Measurements from ENCODE around the gene SCML1. TPM values are rescaled to one million over a fixed set of nuclear protein-coding genes. Genes with fewer than 3 reads are reported as not detected.
"Not testable (repeated sequence)": the region's sequence is repeated elsewhere in the genome, so short reads cannot be mapped to it uniquely, and the experiment has no call there.

Gene SCML1
- total RNA-seq, 1 experiment from 2014 or later: 2.7 TPM

GRCh38 chrX:17779434-17779833, 42.1 kb downstream of the SCML1 start (continued):
- TF ChIP-seq ZBTB33 (IDR thresholded peaks at IDR 0.05; ENCODE audit: extremely low read depth, insufficient replicate concordance, low read length): no peak

- H3K27me3 ChIP-seq (ENCODE audit: insufficient read depth, low read length); intact Hi-C loops (cut with micrococcal nuclease); POLR2A ChIA-PET; RAD21 ChIA-PET (ENCODE audit: low non-redundant PET in 1 of 2, low total read pairs in 2 of 2, uncharacterized antibody in 2 of 2, unreplicated experiment in 2 of 2); H3K9me2 ChIP-seq (ENCODE audit: insufficient read depth); H3K36me3 ChIP-seq (ENCODE audit: control insufficient read depth in 1 of 2, insufficient read depth in 2 of 2, low read length in 2 of 2); CTCF ChIA-PET; ATAC-seq; H2AFZ ChIP-seq (ENCODE audit: low read depth, low read length, poor library complexity, severe bottlenecking); H3K4me2 ChIP-seq (ENCODE audit: low read length); H3K27ac ChIP-seq (ENCODE audit: low read depth, low read length); H3K9me3 ChIP-seq (ENCODE audit: control insufficient read depth in 1 of 2, insufficient read depth in 1 of 2, low read depth in 1 of 2, low read length in 2 of 2); H3K79me2 ChIP-seq (ENCODE audit: insufficient read depth, low read length); H4K20me1 ChIP-seq (ENCODE audit: insufficient read depth); DNase-seq (ENCODE audit: low read depth, low spot score); H3K4me3 ChIP-seq (replicated peaks in 1 of 2; ENCODE audit: low read depth in 1 of 2, low read length in 2 of 2); BruUV-seq (replicated peaks); H3K4me1 ChIP-seq (ENCODE audit: control insufficient read depth in 1 of 2, insufficient read depth in 2 of 2, low read length in 2 of 2); H3K9ac ChIP-seq (ENCODE audit: low read length): not testable (repeated sequence)
These were observed 49.5 kb downstream of the SCML1 start for GRCh38 chrX:17786554-17787347.

GRCh38 chrX:17787557-17787956, 50.3 kb downstream of the SCML1 start:
- ATAC-seq (no peak), DNase-seq (ENCODE audit: low read depth, low spot score) (no peak)
- Histone ChIP-seq H3K79me2 (ENCODE audit: insufficient read depth, low read length) (no peaks in the 10 kb centered on the region), H3K9me2 (ENCODE audit: insufficient read depth) (no peaks in the 10 kb centered on the region), H3K4me1 (ENCODE audit: control insufficient read depth in 1 of 2, insufficient read depth in 2 of 2, low read length in 2 of 2) (no peaks in the 10 kb centered on the region), H2AFZ (ENCODE audit: low read depth, low read length, poor library complexity, severe bottlenecking) (no peak overlapping the region), H3K36me3 (ENCODE audit: control insufficient read depth in 1 of 2, insufficient read depth in 2 of 2, low read length in 2 of 2) (no peaks in the 10 kb centered on the region), H3K9ac (ENCODE audit: low read length) (no peak overlapping the region), H4K20me1 (ENCODE audit: insufficient read depth) (no peaks in the 10 kb centered on the region), H3K27ac (ENCODE audit: low read depth, low read length) (no peak overlapping the region), H3K4me2 (ENCODE audit: low read length) (no peak overlapping the region), H3K27me3 (ENCODE audit: insufficient read depth, low read length) (no peaks in the 10 kb centered on the region), H3K4me3 (replicated peaks in 1 of 2; ENCODE audit: low read depth in 1 of 2, low read length in 2 of 2) (no peak overlapping the region), H3K9me3 (ENCODE audit: control insufficient read depth in 1 of 2, insufficient read depth in 1 of 2, low read depth in 1 of 2, low read length in 2 of 2) (no peaks in the 10 kb centered on the region)
- BruUV-seq (replicated peaks): no TSS peak
- CTCF ChIA-PET: no interaction called here
- RAD21 ChIA-PET (ENCODE audit: low non-redundant PET in 1 of 2, low total read pairs in 2 of 2, uncharacterized antibody in 2 of 2, unreplicated experiment in 2 of 2): no interaction called here
- POLR2A ChIA-PET: no interaction called here
- intact Hi-C loops (cut with micrococcal nuclease): no loop called here
- TF ChIP-seq EZH2 (IDR thresholded peaks at IDR 0.05): no peak
- no peak for TF ChIP-seq POLR2AphosphoS5 (IDR thresholded peaks at IDR 0.05; ENCODE audit: low read depth, low read length)
- TF ChIP-seq ZBTB33 (IDR thresholded peaks at IDR 0.05; ENCODE audit: extremely low read depth, insufficient replicate concordance, low read length): no peak
- no peak for TF ChIP-seq ZFX (IDR thresholded peaks at IDR 0.05)
- no peak for TF ChIP-seq EGR1 (IDR thresholded peaks at IDR 0.05; ENCODE audit: low read depth)
- no peak for TF ChIP-seq CEBPB (IDR thresholded peaks at IDR 0.05; ENCODE audit: low read depth)
- TF ChIP-seq FOSL1 (IDR thresholded peaks at IDR 0.05; ENCODE audit: low read depth): no peak
- TF ChIP-seq JUND (IDR thresholded peaks at IDR 0.05): no peak
- TF ChIP-seq SRF (IDR thresholded peaks at IDR 0.05; ENCODE audit: low read depth): no peak
- TF ChIP-seq SIN3A (IDR thresholded peaks at IDR 0.05; ENCODE audit: low read depth): no peak
- no peak for TF ChIP-seq EZH2phosphoT487 (IDR thresholded peaks at IDR 0.05; ENCODE audit: borderline replicate concordance)
- TF ChIP-seq POLR2A (IDR thresholded peaks at IDR 0.05; ENCODE audit: borderline replicate concordance, extremely low read depth, insufficient read depth, insufficient read length): no peak
- TF ChIP-seq CBX3 (IDR thresholded peaks at IDR 0.05; ENCODE audit: low read depth): no peak

Measured in HCT116 (cell line).